DOHH2 (cell line): ENCODE measurements around the gene FBXW12.

Source experiments
- H3F3A ChIP-seq: fragments of 200-600 bp; sonication (generic), shearing (Covaris generic); 2 replicates; pipeline ENCODE4 v1.6.0; 2016; ENCODE audit warnings: antibody characterized with exemption, mild to moderate bottlenecking; ENCODE audit not compliant: control insufficient read depth, insufficient read depth
- H3K27ac ChIP-seq: fragments of 200-600 bp; sonication (generic); 2 replicates; pipeline ENCODE4 v1.5.1; 2014; ENCODE audit warnings: low read depth, mild to moderate bottlenecking, low read length, moderate library complexity
- H3K27me3 ChIP-seq: fragments of 200-600 bp; sonication (generic); 2 replicates; pipeline ENCODE4 v1.6.1; 2014; ENCODE audit warnings: mild to moderate bottlenecking, low read length, mixed read lengths; ENCODE audit not compliant: control insufficient read depth
- H3K36me3 ChIP-seq: fragments of 200-600 bp; sonication (generic); 2 replicates; pipeline ENCODE4 v1.6.1; 2014; ENCODE audit warnings: mild to moderate bottlenecking, low read length, moderate library complexity, mixed read lengths; ENCODE audit not compliant: control insufficient read depth
- H3K4me1 ChIP-seq: fragments of 200-600 bp; sonication (generic); 2 replicates; pipeline ENCODE4 v1.6.1; 2014; ENCODE audit warnings: mild to moderate bottlenecking, low read length, mixed read lengths; ENCODE audit not compliant: control insufficient read depth
- H3K4me2 ChIP-seq: fragments of 200-600 bp; sonication (generic); 2 replicates; pipeline ENCODE4 v1.6.0; 2014; ENCODE audit warnings: mild to moderate bottlenecking, low read length, moderate library complexity
- H3K4me3 ChIP-seq: fragments of 200-600 bp; sonication (generic); 2 replicates; pipeline ENCODE4 v1.5.1; 2014; ENCODE audit warnings: mild to moderate bottlenecking, low read length, mixed read lengths
- H3K79me2 ChIP-seq: fragments of 200-600 bp; sonication (generic); 2 replicates; pipeline ENCODE4 v1.6.1; 2014; ENCODE audit warnings: mild to moderate bottlenecking, low read length, mixed read lengths; ENCODE audit not compliant: control insufficient read depth
- H3K9me2 ChIP-seq: fragments of 200-600 bp; sonication (generic); replicated peaks from 2 replicates; pipeline ENCODE4 v1.6.1; 2014; ENCODE audit warnings: mild to moderate bottlenecking, low read length, mixed read lengths; ENCODE audit not compliant: control insufficient read depth
- H3K9me3 ChIP-seq: fragments of 200-600 bp; sonication (generic); 2 replicates; pipeline ENCODE4 v1.6.1; 2014; ENCODE audit warnings: antibody characterized with exemption, low read length, mixed read lengths; ENCODE audit not compliant: control insufficient read depth, insufficient read depth
- H4K20me1 ChIP-seq: fragments of 200-600 bp; sonication (generic); 2 replicates; pipeline ENCODE4 v1.6.0; 2014; ENCODE audit warnings: low read depth, mild to moderate bottlenecking, antibody characterized with exemption, low read length, moderate library complexity; ENCODE audit not compliant: control insufficient read depth, insufficient read depth
- CTCF ChIP-seq: fragments of 200-600 bp; sonication (generic); IDR thresholded peaks from one replicate; pipeline ENCODE4 v1.5.1; 2014; ENCODE audit warnings: antibody characterized with exemption, mild to moderate bottlenecking, low read depth, low read length; ENCODE audit not compliant: poor library complexity, severe bottlenecking
- EZH2phosphoT487 ChIP-seq: fragments of 200-600 bp; sonication (generic); IDR thresholded peaks from 2 replicates; pipeline ENCODE4 v1.6.1; 2017; ENCODE audit warnings: borderline replicate concordance, mild to moderate bottlenecking, antibody characterized with exemption, low read length, moderate library complexity, mixed read lengths

FBXW12 gene

GRCh38 chr3:48367201-48367600 lies 4.8 kb upstream of the FBXW12 start:
- Histone ChIP-seq H3K27me3 (peaks cover 1% of the 10 kb centered on the region; the same call in 1 of the 2 replicates), H4K20me1 (no peaks in the 10 kb centered on the region), H3K79me2 (no peaks in the 10 kb centered on the region), H3K9me2 (no peaks in the 10 kb centered on the region), H3K27ac (no peak overlapping the region), H3F3A (no peaks in the 10 kb centered on the region), H3K4me3 (no peak overlapping the region), H3K36me3 (no peaks in the 10 kb centered on the region), H3K9me3 (peaks cover 3% of the 10 kb centered on the region), H3K4me1 (no peaks in the 10 kb centered on the region), H3K4me2 (no peak overlapping the region)
- TF ChIP-seq CTCF (no peak), EZH2phosphoT487 (no peak)

GRCh38 chr3:48369693-48370332 lies 2.2 kb upstream of the FBXW12 start:
- Histone ChIP-seq H3K9me3 (no peaks in the 10 kb centered on the region), H3K27ac (no peak overlapping the region), H3K79me2 (no peaks in the 10 kb centered on the region), H3K4me1 (peaks cover 4% of the 10 kb centered on the region; the same call in 1 of the 2 replicates), H3F3A (no peaks in the 10 kb centered on the region), H3K4me2 (no peak overlapping the region), H3K9me2 (no peaks in the 10 kb centered on the region), H3K4me3 (no peak overlapping the region), H4K20me1 (no peaks in the 10 kb centered on the region), H3K27me3 (no peaks in the 10 kb centered on the region), H3K36me3 (no peaks in the 10 kb centered on the region)
- TF ChIP-seq CTCF (no peak), EZH2phosphoT487 (no peak)

GRCh38 chr3:48370333-48370713 lies 1.7 kb upstream of the FBXW12 start:
- H4K20me1 ChIP-seq = no peaks in the 10 kb centered on the region
- no peaks in the 10 kb centered on the region for H3K79me2 ChIP-seq
- H3K27ac ChIP-seq = no peak overlapping the region
- no peak for TF ChIP-seq CTCF
- TF ChIP-seq EZH2phosphoT487 = no peak
- H3K36me3 ChIP-seq = no peaks in the 10 kb centered on the region
- no peak overlapping the region for H3K4me2 ChIP-seq
- H3K9me2 ChIP-seq = no peaks in the 10 kb centered on the region
- H3K4me1 ChIP-seq = peaks cover 4% of the 10 kb centered on the region; the same call in 1 of the 2 replicates
- H3F3A ChIP-seq = no peaks in the 10 kb centered on the region
- H3K27me3 ChIP-seq = no peaks in the 10 kb centered on the region
- no peak overlapping the region for H3K4me3 ChIP-seq
- no peaks in the 10 kb centered on the region for H3K9me3 ChIP-seq
